HEK293 (cell line): ENCODE data around the gene CSF3R.

Experiments used
- CTCF ChIP-seq: fragments of 450-650 bp; formaldehyde crosslinking; IDR thresholded peaks from 2 replicates; pipeline ENCODE4 v1.5.1; 2016; ENCODE audit warnings: missing biosample characterization, missing genetic modification characterization
- GLI2 ChIP-seq: fragments of 450-650 bp; formaldehyde crosslinking; IDR thresholded peaks from 2 replicates; pipeline ENCODE4; 2017; ENCODE audit warnings: missing biosample characterization, missing genetic modification characterization, low read depth, borderline replicate concordance
- OVOL3 ChIP-seq: fragments of 450-650 bp; formaldehyde crosslinking; IDR thresholded peaks from 2 replicates; pipeline ENCODE4 v1.5.1; 2016; ENCODE audit warnings: missing biosample characterization, missing genetic modification characterization
- PRDM10 ChIP-seq: fragments of 450-650 bp; formaldehyde crosslinking; IDR thresholded peaks from 2 replicates; pipeline ENCODE4 v1.5.1; 2016; ENCODE audit warnings: missing biosample characterization, missing genetic modification characterization
- SALL2 ChIP-seq: fragments of 450-650 bp; formaldehyde crosslinking; IDR thresholded peaks from 2 replicates; pipeline ENCODE4 v1.5.0; 2017; ENCODE audit warnings: missing biosample characterization, mild to moderate bottlenecking, missing genetic modification characterization, borderline replicate concordance
- TSHZ1 ChIP-seq: fragments of 450-650 bp; formaldehyde crosslinking; IDR thresholded peaks from 2 replicates; pipeline ENCODE4 v1.5.1; 2016; ENCODE audit warnings: missing biosample characterization, missing genetic modification characterization, borderline replicate concordance
- ZBTB26 ChIP-seq: fragments of 450-650 bp; formaldehyde crosslinking; optimal IDR thresholded peaks from 2 replicates; pipeline ENCODE3; 2016; ENCODE audit warnings: missing biosample characterization, mild to moderate bottlenecking, missing genetic modification characterization
- ZNF10 ChIP-seq: fragments of 450-650 bp; formaldehyde crosslinking; IDR thresholded peaks from 2 replicates; pipeline ENCODE4 v1.5.1; 2017; ENCODE audit warnings: missing biosample characterization, missing genetic modification characterization
- ZNF202 ChIP-seq: fragments of 450-650 bp; formaldehyde crosslinking; IDR thresholded peaks from 2 replicates; pipeline ENCODE4 v1.5.1; 2016; ENCODE audit warnings: missing biosample characterization, missing genetic modification characterization, borderline replicate concordance
- ZNF274 ChIP-seq, 2 experiments: fragments of 200-500 bp in 1 of 2; fragments of 450-650 bp in 1 of 2; sonication (Bioruptor generic) in 1 of 2; formaldehyde crosslinking in 1 of 2; IDR thresholded peaks; 2 replicates each; pipeline versions ENCODE4 v1.5.1 to v1.6.1; 2014 to 2016; ENCODE audit warnings: borderline replicate concordance in 1 of 2, inconsistent platforms in 1 of 2, low read length in 1 of 2, missing biosample characterization in 1 of 2, missing genetic modification characterization in 1 of 2
- ZNF324 ChIP-seq: fragments of 450-650 bp; formaldehyde crosslinking; IDR thresholded peaks from 2 replicates; pipeline ENCODE4 v1.5.1; 2016; ENCODE audit warnings: missing biosample characterization, missing genetic modification characterization
- ZNF600 ChIP-seq: fragments of 450-650 bp; formaldehyde crosslinking; IDR thresholded peaks from 2 replicates; pipeline ENCODE4 v1.5.1; 2016; ENCODE audit warnings: missing biosample characterization, missing genetic modification characterization
- ZNF830 ChIP-seq: fragments of 450-650 bp; IDR thresholded peaks from 2 replicates; pipeline ENCODE4 v1.5.0; 2018; ENCODE audit warnings: missing biosample characterization, missing genetic modification characterization, low read depth, mild to moderate bottlenecking, moderate library complexity

GRCh38 chr1:36475910-36476604 lies 6.7 kb downstream of the CSF3R start:
- TF ChIP-seq CTCF (tag by site-specific recombination) (no peak; the same call in 1 of the 2 replicates), ZBTB26 (no peak), ZNF324 (no peak), ZNF10 (tag by site-specific recombination) (no peak), ZNF202 (tag by site-specific recombination) (no peak), PRDM10 (tag by site-specific recombination) (no peak), SALL2 (tag by site-specific recombination) (no peak), ZNF274 (IDR thresholded peaks at IDR 0.05; ENCODE audit: low read length) (no peak), ZNF274 (tag by site-specific recombination; IDR thresholded peaks at IDR 0.05; ENCODE audit: borderline replicate concordance) (no peak), ZNF830 (no peak), ZNF600 (tag by site-specific recombination) (no peak), GLI2 (no peak), OVOL3 (tag by site-specific recombination) (no peak), TSHZ1 (no peak)
